CD1c-positive myeloid dendritic cell (primary cell): ENCODE data around the gene FRAS1.
"Not testable (repeated sequence)": the region's sequence is repeated elsewhere in the genome, so short reads cannot be mapped to it uniquely, and the experiment has no call there.

Source experiments
- DNase-seq: peaks from one replicate; pipeline ENCODE4 v3.0.0-alpha.2; 2016; ENCODE audit errors: extremely low spot score

Gene FRAS1

DNA sequence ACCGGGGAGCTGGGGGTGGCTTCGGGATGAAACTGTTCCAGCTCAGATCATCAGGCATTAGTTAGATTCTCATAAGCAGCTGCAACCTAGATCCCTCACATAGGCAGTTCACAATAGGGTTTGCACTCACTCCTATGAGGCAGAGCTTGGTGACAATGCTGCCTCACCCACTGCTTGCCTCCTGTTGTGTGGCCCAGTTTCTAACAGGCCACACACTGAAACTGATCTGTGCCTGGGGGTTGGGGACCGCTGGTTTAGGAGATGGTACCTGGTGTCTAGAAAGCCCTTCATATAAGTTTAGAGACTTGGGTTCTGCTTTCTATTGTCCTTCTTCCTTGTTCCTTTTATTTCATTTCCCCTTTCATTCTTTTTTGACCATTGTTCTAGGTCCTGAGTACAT, 234.2 kb downstream of the FRAS1 start:
- no peak for DNase-seq

DNA sequence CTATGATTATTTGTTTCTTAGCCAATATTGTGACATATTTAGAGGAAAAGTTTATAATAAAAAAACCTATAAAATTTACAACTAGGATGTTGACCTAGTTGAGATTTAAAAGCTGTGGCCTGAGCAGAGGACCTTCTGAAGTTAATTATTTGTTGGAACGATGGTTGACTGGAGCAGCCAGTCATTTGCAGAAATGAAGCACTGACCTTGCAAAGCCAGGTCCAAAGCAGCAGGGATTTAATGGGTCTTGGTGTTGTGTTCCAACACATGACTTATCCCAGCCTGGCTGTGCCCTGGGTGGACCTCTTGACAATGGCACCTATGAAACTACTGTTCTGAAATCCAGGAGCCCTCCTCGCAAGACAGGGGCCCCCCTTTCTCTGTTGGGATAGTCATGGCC, 235.2 kb downstream of the FRAS1 start:
- DNase-seq: no peak

DNA sequence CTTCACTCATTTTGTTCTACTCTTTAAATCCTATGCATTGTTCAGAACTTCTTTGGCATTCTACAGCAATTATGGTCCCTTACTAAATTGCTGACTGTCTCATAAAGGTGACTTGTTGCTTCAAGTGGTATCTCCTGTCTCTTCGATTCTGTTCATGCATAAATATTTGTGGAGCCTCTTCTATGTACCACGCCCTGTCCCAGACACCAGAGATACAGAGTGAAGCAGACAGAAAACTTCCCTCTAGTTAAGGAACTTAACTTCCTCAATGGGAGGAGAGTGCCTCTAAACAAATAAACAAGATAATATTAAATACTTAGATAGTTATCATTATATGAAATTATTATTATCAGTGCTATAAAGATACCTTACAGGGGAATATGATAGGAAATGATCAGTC, 235.7 kb downstream of the FRAS1 start:
- DNase-seq: no peak

DNA sequence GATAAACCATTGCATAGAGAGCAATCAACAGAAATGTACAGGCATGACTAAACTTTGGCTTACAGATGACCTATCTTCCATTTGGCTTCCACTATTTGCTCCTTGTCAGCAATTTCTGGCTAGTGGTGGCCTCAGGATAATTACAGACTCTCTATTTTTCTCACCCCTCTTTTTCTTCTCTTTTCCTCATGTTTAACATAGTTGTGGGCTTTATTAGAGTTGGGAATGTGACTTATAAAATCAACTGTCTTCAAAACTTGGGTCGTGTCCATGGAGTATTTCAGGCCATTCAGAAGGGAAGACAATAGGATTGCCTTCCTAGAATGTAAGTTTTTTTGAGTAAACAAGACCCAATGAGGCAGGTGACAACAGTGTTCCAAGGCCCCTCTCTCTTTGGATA, 236.2 kb downstream of the FRAS1 start:
- DNase-seq: no peak

DNA sequence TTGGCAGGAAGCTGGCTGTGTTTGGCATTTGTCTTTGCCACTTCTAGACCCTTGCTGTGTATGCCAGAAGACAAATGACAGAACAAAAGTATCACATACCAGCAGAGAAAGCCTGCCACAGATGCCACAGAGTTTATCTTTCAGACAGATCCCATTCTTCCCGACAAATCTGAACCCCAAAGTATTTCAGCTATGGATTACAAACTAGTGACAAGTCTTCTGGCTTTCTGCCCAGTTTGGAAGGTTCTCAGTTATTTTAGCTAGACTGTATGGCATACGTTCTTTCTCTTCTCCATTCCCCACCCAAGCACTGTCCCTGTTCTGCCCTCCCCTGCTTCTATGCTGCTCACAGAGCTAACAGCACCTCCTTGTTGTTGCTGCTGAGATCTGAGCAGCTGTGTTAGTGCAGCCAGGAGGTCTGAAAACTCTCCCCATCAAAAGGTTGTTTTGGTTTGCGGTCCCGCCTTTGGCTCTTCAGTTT, 236.7 kb downstream of the FRAS1 start:
- DNase-seq: no peak

DNA sequence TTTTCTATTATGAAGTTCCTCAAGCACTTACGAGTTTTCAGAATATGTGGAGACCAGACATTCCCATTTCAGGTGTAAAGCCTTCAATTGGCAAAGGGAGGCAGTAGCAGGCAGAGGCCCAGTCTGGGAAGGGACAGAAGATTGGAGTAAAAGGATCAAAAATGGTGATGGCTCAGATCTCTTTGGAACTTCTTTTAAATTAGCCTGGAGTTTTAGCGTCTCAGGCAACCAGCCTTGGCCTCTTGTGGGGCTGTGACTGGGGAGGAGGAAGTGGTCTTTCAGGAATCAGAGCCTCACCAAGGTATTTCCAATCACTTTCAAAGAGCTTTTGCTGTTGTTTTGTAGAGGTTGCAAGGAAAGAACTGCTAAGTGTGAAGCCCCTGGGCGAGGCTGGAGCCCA, 239.1 kb downstream of the FRAS1 start:
- DNase-seq: no peak

DNA sequence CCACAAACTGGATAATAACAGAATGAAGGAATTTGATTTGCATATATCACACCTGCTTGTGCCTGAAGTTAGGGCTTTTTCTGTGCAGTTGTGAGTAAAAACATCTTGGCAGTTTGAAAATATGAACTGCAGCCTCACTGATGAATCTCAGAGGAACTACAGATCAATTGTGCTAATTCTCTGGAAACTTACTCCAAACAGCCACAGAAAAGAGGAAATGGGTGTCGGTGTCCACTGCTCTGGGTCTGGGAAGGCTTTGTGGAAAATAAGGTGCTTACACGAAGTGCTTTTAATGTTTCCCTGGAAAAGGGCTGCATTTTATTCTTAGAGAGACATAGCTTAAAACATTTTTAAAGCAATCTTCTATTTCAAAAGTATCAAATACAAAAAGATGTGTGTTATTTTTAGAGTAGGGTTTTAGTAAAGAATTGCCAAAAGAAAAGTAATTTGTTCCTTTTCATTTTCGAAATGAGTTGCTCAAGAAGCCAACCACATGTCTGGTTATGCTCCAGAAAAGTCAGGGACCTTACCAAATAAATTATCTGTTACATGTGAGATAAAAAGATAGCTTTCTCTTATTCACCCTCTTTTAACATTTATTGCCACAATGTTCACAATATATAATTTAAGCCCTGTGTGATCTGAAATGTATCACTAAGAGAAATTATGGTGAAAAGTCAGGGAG, 240.1 kb downstream of the FRAS1 start:
- DNase-seq: peak; percentile 29

DNA sequence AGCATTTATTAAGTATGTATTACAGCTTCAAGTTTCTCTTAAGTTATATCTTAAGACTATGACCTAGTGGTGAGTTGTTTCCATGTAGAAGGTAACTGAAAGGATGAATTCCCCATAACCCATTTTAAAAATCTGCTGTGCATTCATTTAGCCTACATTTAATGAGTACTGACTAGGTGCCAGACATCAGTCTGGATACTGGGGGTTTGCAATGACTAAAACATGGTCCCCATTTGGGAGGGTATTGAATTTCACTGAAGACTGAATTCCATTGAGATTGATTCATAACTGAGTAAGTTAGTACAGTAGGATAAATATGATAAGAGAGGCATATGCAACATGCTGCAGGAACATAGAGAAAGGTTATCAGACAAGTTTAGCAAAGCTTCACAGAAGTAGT, 241.5 kb downstream of the FRAS1 start:
- DNase-seq: no peak

DNA sequence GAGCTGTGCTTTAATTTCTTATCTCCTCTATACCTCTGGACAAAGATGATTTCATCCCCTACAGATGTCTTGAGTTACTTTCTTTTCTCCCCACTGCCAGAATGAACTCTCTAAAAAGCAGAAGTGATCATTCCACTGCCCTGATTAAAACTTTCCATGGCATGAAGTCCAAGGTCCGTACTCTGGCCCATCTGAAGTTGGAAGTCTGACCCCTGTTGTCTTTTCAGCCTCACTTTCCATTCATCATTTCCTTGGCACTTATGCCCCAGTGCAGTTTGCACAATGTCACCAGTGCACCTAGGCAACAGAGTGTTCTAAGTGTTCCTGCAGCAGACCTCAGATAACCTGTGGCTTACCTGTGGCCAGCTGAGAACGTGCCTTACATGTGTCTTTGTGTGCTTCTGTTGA, 242.4 kb downstream of the FRAS1 start:
- no peak for DNase-seq

DNA sequence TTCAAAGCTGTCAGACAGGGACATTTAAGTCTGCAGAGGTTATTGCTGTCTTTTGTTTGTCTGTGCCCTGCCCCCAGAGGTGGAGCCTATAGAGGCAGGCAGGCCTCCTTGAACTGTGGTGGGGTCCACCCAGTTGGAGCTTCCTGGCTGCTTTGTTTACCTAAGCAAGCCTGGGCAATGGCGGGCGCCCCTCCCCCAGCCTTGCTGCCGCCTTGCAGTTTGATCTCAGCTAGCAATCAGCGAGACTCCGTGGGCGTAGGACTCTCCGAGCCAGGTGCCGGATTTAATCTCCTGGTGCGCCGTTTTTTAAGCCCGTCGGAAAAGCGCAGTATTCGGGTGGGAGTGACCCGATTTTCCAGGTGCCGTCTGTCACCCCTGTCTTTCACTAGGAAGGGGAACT, 250.1 kb downstream of the FRAS1 start:
- DNase-seq: not testable (repeated sequence)

DNA sequence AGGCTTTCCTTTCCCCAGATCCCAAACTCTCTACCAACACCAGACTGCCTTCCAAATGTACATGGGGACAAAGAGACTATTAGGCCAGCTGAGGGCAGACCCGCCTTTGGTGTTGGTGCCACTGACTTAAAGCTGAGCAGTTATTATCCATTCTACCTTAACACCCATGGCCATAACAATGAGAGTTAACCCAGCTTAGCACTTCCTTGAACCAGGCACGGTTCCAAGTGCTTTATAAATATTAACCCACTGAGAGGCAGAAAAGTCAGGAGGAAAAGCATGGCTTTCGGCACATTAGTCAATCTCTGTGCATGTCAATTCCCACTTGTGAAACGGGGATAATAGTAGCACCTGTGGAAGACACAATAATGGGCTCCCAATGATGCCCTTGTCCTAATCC, 251.4 kb downstream of the FRAS1 start:
- DNase-seq: no peak

DNA sequence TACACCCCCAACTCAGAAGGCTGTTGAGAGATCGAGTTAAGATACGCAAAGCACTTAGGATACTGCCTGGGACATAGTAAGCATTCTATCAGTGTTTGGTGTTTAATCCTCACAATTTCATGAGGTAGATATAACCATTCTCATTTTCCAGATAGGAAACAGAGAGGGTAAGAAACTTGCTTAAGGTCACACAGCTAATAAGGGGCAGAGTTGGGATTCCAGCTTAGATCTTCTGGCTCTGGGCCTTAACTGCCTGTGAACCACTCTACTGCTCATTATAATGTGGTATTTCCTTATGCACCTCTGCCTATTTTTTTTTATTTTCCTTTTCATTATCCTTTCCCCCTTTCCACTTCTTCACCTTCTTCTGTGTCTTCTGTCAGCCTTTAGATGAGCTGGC, 252.2 kb downstream of the FRAS1 start:
- no peak for DNase-seq

DNA sequence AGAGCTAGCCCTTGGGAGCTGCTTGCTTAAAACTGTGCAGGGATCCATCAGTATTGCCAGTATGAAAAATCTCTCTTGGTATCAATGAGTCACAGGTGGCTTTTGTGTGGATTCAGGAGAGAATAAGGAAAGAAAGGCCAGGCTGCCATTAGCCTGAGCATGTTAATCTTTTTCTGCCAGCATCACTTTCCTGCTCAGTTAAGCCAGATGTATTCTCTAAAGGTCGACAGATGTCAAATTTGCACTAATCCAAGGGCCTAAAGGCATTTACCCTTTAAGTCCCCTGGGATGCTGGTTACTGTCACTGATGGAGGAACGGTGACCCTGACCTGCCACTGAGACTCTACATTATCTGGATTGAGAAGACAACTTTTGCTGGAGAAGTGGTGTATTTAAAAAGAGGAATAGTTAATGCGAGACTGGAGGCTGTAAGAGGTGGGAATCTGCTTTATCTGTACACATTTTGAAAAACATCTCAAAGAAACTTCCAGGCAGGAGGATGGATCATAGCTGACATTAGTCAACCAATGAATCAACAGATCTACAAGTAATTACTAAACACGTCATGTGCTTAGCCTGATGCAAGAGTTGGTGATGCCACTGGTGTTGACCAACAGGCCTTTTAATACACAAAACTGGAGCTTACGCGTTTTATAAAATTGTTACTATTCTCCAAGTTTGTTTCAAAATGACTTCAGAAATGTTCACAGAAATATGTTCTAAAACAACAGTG, 253.1 kb downstream of the FRAS1 start:
- DNase-seq: no peak

DNA sequence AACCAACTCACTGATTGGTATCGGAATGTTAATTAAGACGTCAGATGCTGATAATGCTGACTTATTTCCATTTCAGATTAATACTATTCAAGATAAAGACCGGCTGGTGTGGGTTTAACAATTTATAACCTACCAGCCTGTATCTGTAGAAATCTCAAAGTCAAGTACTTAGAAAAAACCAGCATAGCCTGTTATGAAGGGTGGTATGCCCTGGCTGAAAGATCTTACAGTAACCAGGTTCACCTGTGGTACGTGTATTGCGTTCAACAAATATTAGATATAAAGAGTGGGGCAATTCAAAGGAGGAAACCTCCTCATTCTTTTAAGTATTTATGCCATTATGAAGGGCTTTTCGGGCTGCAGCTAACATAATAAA, 253.6 kb downstream of the FRAS1 start:
- DNase-seq: no peak

DNA sequence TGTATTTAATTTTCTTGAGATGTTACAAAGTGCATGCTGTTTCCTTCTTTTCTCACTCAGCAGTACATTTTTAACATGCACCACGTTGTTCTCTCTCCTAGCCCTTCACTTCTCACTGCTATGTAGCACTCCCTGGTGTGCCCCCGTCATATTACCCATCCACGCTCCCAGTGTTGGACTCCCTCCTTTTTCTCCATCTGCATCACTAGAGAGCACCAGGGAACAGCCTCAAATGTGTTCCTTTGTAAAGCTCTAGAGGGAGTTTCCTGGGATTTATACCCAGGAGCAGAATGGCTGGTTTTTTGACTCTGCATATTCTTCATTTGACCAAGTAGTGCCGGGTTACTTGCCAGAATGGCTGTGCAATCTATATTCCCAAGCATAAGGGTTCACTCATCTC, 254.2 kb downstream of the FRAS1 start:
- no peak for DNase-seq

DNA sequence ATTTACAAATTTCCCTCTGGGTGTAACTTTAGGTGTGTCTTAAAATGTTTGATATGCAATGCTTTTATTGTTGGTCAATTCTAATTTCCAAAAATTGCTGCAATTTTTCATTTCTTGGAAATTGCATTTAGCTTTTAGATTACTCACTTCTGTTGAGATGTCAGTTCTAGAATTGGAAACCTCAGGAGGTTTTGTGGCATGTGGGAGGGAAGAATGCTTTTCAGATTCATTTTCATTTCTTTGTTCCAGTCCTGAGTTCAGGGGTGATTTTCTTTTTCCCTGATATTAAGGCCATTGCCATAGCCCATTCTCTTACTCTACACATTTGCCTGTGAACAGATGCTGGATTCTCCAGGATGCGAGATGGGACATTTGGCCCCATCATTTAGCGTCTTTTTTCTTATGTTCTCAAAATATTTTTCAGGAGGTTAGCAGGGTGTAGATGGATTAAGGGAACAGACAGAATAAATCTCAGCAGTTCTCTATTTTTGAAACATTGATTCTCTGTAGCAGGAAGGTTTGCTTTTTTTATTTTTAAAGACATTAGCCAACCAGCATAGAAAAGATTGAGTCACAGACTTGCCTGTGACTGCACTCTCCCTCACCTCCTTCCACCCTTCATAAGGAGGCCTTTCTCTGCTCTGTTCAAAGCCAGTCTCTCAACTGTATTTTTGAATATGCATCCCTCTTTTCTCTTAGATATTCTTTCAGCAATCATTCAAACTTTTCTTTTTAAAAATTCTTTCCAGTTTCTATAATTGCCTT, 256.0 kb downstream of the FRAS1 start:
- no peak for DNase-seq

DNA sequence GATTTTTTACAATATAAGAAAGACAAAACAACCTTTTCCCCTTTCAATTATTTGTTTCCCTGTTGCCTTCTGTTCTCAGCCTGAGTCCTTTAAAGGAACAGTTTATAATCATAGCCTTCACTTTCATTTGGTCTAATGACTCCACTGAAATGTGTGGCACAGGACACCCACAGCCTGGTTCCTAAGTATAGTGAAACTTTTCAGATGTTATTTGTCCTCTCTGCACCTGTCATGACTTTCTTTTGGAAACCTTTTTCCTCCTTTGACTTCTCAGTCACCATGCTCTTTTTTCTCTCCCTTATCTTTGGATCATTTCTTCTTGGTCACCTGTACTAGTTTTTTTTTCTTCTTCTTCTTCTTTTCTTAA, 256.6 kb downstream of the FRAS1 start:
- no peak for DNase-seq

DNA sequence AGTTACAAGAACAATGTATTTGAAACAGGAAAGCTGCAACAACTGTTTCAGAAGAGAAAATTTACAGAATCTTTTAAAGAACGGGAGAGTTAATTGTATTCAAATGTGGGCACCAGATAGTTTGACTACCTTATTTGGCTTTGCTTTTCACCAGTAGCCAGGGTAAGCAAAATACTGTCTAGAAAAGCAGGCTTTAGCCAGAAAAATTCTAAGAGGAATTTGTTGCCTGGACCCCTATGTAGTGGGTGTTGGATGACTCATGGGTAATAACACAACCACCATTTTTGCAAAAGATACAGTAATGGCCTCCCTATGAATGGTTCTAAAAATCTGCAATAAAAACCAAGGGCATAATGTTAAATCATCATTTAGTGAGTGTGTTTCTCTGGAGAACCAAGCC, 261.0 kb downstream of the FRAS1 start:
- DNase-seq: no peak

DNA sequence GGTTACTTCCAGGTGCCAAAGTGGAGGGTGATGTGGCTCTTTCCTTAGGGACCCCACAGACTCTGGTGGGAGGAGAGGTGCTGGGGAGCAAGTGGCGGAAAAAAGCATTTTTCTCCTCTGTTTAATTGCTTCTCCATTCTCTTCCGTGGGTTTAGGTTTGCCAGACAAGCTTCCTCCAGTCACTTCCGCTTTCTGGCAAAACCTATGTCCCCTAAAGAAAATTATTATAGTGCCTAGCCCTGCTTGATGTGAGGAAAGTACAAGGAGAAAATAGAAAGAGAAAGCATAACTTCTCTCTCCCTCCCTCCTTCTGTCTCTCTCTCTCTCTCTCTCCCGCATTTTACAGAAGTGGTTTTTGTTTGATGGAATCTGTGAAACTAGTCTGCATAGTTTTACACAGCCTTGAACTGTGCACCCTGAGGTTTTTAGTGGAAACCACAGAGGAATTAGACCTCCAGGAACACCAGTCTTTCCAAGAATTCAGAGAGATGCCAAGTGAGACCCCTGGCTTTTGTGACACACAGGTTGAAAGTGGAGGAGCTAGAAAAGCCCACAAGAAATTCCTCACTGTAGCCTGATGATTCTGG, 263.3 kb downstream of the FRAS1 start:
- peak; percentile 19 for DNase-seq

DNA sequence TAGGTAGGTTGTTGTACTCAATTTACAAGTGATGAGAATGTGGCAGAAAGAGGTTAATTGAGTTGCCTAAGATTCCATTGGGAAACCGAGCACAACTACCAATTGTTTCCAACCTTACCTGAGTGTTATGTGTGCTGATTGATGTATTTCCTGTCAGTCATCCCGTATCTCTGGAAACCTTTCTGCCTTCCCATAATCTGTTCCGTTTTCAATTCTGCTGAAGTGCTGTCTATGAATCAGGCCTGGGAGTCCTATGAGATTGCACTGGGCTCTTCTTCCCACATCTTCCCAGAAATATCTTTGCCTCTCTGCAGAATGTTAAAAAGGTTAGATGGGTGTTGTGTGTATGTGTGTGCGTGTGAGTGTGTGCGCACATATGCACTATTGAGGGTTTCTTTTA, 264.9 kb downstream of the FRAS1 start:
- DNase-seq: no peak

DNA sequence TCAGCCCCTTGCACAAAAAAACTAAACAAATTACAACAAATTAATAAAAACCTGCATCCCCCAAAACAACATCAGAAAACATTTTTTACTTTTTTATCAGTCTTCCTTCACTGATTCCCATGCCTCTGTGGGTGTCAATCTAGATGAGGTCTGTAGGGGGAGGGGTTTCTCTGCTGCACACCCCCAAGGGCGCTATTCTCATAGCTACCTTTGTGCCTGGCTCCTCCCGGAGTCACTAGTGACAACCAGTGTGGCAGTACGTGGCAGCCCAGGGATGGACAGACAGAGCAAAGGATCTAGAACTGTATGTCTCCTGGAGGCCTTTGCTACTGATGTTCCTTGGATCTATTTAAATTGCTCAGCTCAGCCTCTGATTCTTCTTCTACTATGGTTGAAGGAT, 266.3 kb downstream of the FRAS1 start:
- DNase-seq: no peak

DNA sequence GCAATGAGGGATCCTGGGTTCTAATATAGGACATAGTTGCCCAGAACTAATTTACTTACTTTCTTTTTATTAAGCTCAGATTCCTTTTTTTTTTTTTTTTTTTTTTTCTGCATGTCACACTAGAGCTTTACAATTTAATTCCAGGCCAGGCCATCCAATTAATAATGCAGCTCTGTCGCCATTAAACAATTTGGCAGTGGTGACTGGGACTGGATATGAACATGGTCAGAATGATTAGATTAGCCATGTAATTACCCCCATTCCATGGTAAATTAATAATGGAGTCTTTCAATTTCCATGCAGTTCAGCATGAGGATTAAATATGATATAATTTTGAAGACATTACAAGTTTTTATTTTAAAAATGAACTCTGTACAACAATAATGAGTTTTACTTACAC, 267.5 kb downstream of the FRAS1 start:
- DNase-seq: no peak
